Esophagus muscularis mucosa (tissue), 4 donors: ENCODE measurements around the gene KAZN.

Experiments used
- EP300 ChIP-seq: sonication (generic); formaldehyde crosslinking; IDR thresholded peaks from one replicate; pipeline ENCODE4 v1.6.1; 2017; ENCODE audit warnings: antibody characterized with exemption
- POLR2A ChIP-seq: fragments of 450-650 bp; IDR thresholded peaks from one replicate; pipeline ENCODE4 v1.6.1; 2017; ENCODE audit warnings: antibody characterized with exemption, moderate library complexity, mild to moderate bottlenecking, low read depth
- POLR2AphosphoS5 ChIP-seq, 2 donors: sonication (generic); formaldehyde crosslinking; IDR thresholded peaks; one replicate each; pipeline ENCODE4 v1.6.1; 2017; ENCODE audit warnings: antibody characterized with exemption in 2 of 2
- TF ChIP-seq, protein P1 (sequence below), 3 experiments: fragments of 200-600 bp in 2 of 3; fragments of 450-650 bp in 1 of 3; sonication (generic) in 2 of 3; IDR thresholded peaks; one replicate each; pipeline ENCODE4 v1.5.1; 2017 to 2019; ENCODE audit warnings: antibody characterized with exemption in 3 of 3, mild to moderate bottlenecking in 2 of 3, moderate library complexity in 1 of 3

DNA sequence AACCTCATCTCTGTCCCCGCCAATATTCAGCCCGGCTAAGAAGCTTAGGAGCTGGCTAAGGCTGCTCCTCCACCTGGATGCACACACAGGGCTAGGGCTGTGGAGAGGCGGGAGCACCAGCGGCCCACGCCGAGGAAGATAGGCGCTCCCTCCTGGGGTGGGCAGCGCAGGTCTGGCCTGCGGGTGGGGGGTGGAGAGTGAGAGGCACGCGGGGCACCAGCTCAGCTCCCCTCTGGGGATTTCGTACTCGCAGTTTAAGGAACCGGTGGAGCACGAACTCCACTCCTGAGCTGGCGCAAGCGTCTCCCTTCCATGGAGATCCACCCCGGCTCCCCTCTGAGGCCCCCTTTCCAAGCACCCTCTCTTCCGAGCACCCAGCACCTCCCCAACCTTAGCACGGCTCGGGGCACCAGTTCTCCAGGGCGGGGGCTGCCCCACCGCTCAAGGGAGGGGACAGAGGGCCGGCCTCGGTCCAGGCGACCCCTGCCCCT is 433 bp upstream of the KAZN start:
- TF ChIP-seq, protein P1, sequence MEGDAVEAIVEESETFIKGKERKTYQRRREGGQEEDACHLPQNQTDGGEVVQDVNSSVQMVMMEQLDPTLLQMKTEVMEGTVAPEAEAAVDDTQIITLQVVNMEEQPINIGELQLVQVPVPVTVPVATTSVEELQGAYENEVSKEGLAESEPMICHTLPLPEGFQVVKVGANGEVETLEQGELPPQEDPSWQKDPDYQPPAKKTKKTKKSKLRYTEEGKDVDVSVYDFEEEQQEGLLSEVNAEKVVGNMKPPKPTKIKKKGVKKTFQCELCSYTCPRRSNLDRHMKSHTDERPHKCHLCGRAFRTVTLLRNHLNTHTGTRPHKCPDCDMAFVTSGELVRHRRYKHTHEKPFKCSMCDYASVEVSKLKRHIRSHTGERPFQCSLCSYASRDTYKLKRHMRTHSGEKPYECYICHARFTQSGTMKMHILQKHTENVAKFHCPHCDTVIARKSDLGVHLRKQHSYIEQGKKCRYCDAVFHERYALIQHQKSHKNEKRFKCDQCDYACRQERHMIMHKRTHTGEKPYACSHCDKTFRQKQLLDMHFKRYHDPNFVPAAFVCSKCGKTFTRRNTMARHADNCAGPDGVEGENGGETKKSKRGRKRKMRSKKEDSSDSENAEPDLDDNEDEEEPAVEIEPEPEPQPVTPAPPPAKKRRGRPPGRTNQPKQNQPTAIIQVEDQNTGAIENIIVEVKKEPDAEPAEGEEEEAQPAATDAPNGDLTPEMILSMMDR (IDR thresholded peaks at IDR 0.05): no peak
- no peak for TF ChIP-seq POLR2AphosphoS5 (IDR thresholded peaks at IDR 0.05)
- no peak for TF ChIP-seq POLR2A
- TF ChIP-seq EP300: no peak
